Measurements from ENCODE around the gene APOLD1. TPM values are rescaled to one million over a fixed set of nuclear protein-coding genes. Genes with fewer than 3 reads are reported as not detected.

The APOLD1 gene
- total RNA-seq, 1 donor from 2014 or later: 0.70 TPM

- Mint-ChIP-seq H3K36me3 (ENCODE audit: low read depth, unreplicated experiment) (no peaks in the 10 kb centered on the region), H3K4me1 (ENCODE audit: low read depth, unreplicated experiment) (no peaks in the 10 kb centered on the region), H3K9me3 (ENCODE audit: unreplicated experiment) (peaks cover 2% of the 10 kb centered on the region), H3K27ac (ENCODE audit: unreplicated experiment) (no peak overlapping the region), H3K4me3 (ENCODE audit: unreplicated experiment) (no peak overlapping the region), H3K27me3 (ENCODE audit: low read depth, unreplicated experiment) (no peaks in the 10 kb centered on the region)
- no peaks in the 10 kb centered on the region for H4K20me1 ChIP-seq (ENCODE audit: insufficient read depth, low read length)
- H3K4me1 ChIP-seq (ENCODE audit: insufficient read depth, low read length): no peaks in the 10 kb centered on the region
- H3K79me2 ChIP-seq (ENCODE audit: insufficient read depth, low read length): no peaks in the 10 kb centered on the region
- no peak overlapping the region for H3K4me2 ChIP-seq (ENCODE audit: low read length)
- FAIRE-seq (no peak), DNase-seq (ENCODE audit: low read depth) (no peak)
- H2AFZ ChIP-seq (ENCODE audit: low read depth, low read length): no peak overlapping the region
- no peak overlapping the region for H3K9ac ChIP-seq (ENCODE audit: low read length)
- no peaks in the 10 kb centered on the region for H3K36me3 ChIP-seq (ENCODE audit: insufficient read depth, low read length)
- H3K27me3 ChIP-seq (ENCODE audit: insufficient read depth, low read length): no peaks in the 10 kb centered on the region
- no peak overlapping the region for H3K27ac ChIP-seq (ENCODE audit: low read depth, low read length)
- TF ChIP-seq CTCF (IDR thresholded peaks at IDR 0.05; ENCODE audit: insufficient read depth, low read depth, low read length) (no peak), EZH2 (IDR thresholded peaks at IDR 0.05; ENCODE audit: insufficient read depth, low read length) (no peak)
- no peaks in the 10 kb centered on the region for H3K9me3 ChIP-seq (ENCODE audit: insufficient read depth, low read depth, low read length)
- H3K4me3 ChIP-seq (ENCODE audit: insufficient read depth, low read depth, low read length): no peak overlapping the region
Measured at GRCh38 chr12:12764824-12765223, 20.6 kb upstream of the APOLD1 start.

DNA sequence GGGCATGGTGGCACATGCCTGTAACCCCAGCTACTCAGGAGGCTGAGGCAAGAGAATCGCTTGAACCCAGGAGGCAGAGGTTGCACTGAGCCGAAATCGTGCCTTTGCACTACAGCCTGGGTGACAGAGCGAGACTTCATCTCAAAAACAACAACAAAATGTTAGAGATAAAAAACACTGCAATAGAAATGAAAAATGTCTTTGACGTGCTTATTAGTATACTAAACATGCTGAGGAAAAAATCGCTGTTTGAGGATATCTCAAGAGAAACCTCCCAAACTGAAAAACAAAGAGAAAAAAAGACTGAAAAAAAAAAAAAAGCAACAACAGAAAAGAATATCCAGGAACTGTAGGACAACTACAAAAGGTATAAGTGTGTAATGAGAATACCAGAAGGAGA lies 15.2 kb upstream of the APOLD1 start:
- no peaks in the 10 kb centered on the region for H3K27me3 Mint-ChIP-seq (ENCODE audit: low read depth, unreplicated experiment)
- Histone ChIP-seq H3K27me3 (ENCODE audit: insufficient read depth, low read length) (no peaks in the 10 kb centered on the region), H3K9ac (ENCODE audit: low read length) (no peak overlapping the region), H3K79me2 (ENCODE audit: insufficient read depth, low read length) (no peaks in the 10 kb centered on the region), H3K4me2 (ENCODE audit: low read length) (no peak overlapping the region), H3K36me3 (ENCODE audit: insufficient read depth, low read length) (no peaks in the 10 kb centered on the region), H2AFZ (ENCODE audit: low read depth, low read length) (no peak overlapping the region), H3K27ac (ENCODE audit: low read depth, low read length) (no peak overlapping the region), H3K9me3 (ENCODE audit: insufficient read depth, low read depth, low read length) (no peaks in the 10 kb centered on the region), H3K4me1 (ENCODE audit: insufficient read depth, low read length) (no peaks in the 10 kb centered on the region), H3K4me3 (ENCODE audit: insufficient read depth, low read depth, low read length) (no peak overlapping the region), H4K20me1 (ENCODE audit: insufficient read depth, low read length) (no peaks in the 10 kb centered on the region)
- no peak overlapping the region for H3K4me3 Mint-ChIP-seq (ENCODE audit: unreplicated experiment)
- H3K27ac Mint-ChIP-seq (ENCODE audit: unreplicated experiment): no peak overlapping the region
- H3K9me3 Mint-ChIP-seq (ENCODE audit: unreplicated experiment): peaks cover 9% of the 10 kb centered on the region
- TF ChIP-seq EZH2 (IDR thresholded peaks at IDR 0.05; ENCODE audit: insufficient read depth, low read length): no peak
- TF ChIP-seq CTCF (IDR thresholded peaks at IDR 0.05; ENCODE audit: insufficient read depth, low read depth, low read length): no peak
- FAIRE-seq (no peak), DNase-seq (ENCODE audit: low read depth) (no peak)
- H3K4me1 Mint-ChIP-seq (ENCODE audit: low read depth, unreplicated experiment): no peaks in the 10 kb centered on the region
- H3K36me3 Mint-ChIP-seq (ENCODE audit: low read depth, unreplicated experiment): no peaks in the 10 kb centered on the region

GRCh38 chr12:12774791-12775190 lies 10.7 kb upstream of the APOLD1 start:
- H3K27ac ChIP-seq (ENCODE audit: low read depth, low read length): no peak overlapping the region
- Mint-ChIP-seq H3K4me3 (ENCODE audit: unreplicated experiment) (no peak overlapping the region), H3K36me3 (ENCODE audit: low read depth, unreplicated experiment) (no peaks in the 10 kb centered on the region), H3K27ac (ENCODE audit: unreplicated experiment) (no peak overlapping the region), H3K27me3 (ENCODE audit: low read depth, unreplicated experiment) (no peaks in the 10 kb centered on the region), H3K4me1 (ENCODE audit: low read depth, unreplicated experiment) (peaks cover 4% of the 10 kb centered on the region), H3K9me3 (ENCODE audit: unreplicated experiment) (peaks cover 7% of the 10 kb centered on the region)
- no peak for TF ChIP-seq EZH2 (IDR thresholded peaks at IDR 0.05; ENCODE audit: insufficient read depth, low read length)
- no peak for TF ChIP-seq CTCF (IDR thresholded peaks at IDR 0.05; ENCODE audit: insufficient read depth, low read depth, low read length)
- H3K36me3 ChIP-seq (ENCODE audit: insufficient read depth, low read length): no peaks in the 10 kb centered on the region
- no peak overlapping the region for H3K4me3 ChIP-seq (ENCODE audit: insufficient read depth, low read depth, low read length)
- FAIRE-seq (no peak), DNase-seq (ENCODE audit: low read depth) (no peak)
- no peaks in the 10 kb centered on the region for H4K20me1 ChIP-seq (ENCODE audit: insufficient read depth, low read length)
- H3K9ac ChIP-seq (ENCODE audit: low read length): no peak overlapping the region
- peaks cover 9% of the 10 kb centered on the region for H3K4me1 ChIP-seq (ENCODE audit: insufficient read depth, low read length)
- no peaks in the 10 kb centered on the region for H3K27me3 ChIP-seq (ENCODE audit: insufficient read depth, low read length)
- H3K4me2 ChIP-seq (ENCODE audit: low read length): no peak overlapping the region
- H3K79me2 ChIP-seq (ENCODE audit: insufficient read depth, low read length): no peaks in the 10 kb centered on the region
- no peak overlapping the region for H2AFZ ChIP-seq (ENCODE audit: low read depth, low read length)
- no peaks in the 10 kb centered on the region for H3K9me3 ChIP-seq (ENCODE audit: insufficient read depth, low read depth, low read length)
